H1 (cell line): Measurements from ENCODE around the gene DOCK3.

ENCODE experiments used
- ATF2 ChIP-seq: IDR thresholded peaks from 2 replicates; pipeline ENCODE4 v1.6.1; 2012; ENCODE audit warnings: low read length, inconsistent platforms
- ATF3 ChIP-seq: IDR thresholded peaks from 2 replicates; pipeline ENCODE4 v1.6.1; 2011; ENCODE audit warnings: low read depth, mild to moderate bottlenecking, low read length; ENCODE audit not compliant: insufficient read depth
- EZH2 ChIP-seq: fragments of 200-600 bp; sonication (generic); IDR thresholded peaks from 2 replicates; pipeline ENCODE4 v1.7.1; 2012; ENCODE audit warnings: low read depth, mild to moderate bottlenecking, moderate library complexity, low read length, inconsistent platforms; ENCODE audit not compliant: severe bottlenecking
- NRF1 ChIP-seq: IDR thresholded peaks from 2 replicates; pipeline ENCODE4 v1.6.1; 2011; ENCODE audit warnings: mild to moderate bottlenecking, low read depth, low read length, improper control_type of control experiment
- POLR2A ChIP-seq, 2 experiments: IDR thresholded peaks; 1 replicate in 1 of 2; 2 replicates in 1 of 2; pipeline ENCODE4 v1.6.1; 2011; ENCODE audit warnings: low read depth in 2 of 2, low read length in 2 of 2, mild to moderate bottlenecking in 2 of 2; ENCODE audit errors: control extremely low read depth in 1 of 2
- RXRA ChIP-seq: IDR thresholded peaks from 2 replicates; pipeline ENCODE4 v1.6.1; 2011; ENCODE audit warnings: low read depth, mild to moderate bottlenecking, low read length, moderate library complexity; ENCODE audit not compliant: insufficient read depth
- TAF1 ChIP-seq: IDR thresholded peaks from 2 replicates; pipeline ENCODE4 v1.6.1; 2011; ENCODE audit warnings: mild to moderate bottlenecking, low read depth, low read length
- ZNF274 ChIP-seq: IDR thresholded peaks from 2 replicates; pipeline ENCODE4 v1.7.0; 2012; ENCODE audit warnings: low read length, borderline replicate concordance; ENCODE audit errors: extremely low read depth
- TF ChIP-seq, protein P1 (sequence below), 3 experiments: IDR thresholded peaks; 1 replicate in 2 of 3; 2 replicates in 1 of 3; pipeline versions ENCODE4 v1.5.1 to v1.6.1; 2011; ENCODE audit warnings: low read length in 3 of 3, mild to moderate bottlenecking in 3 of 3, inconsistent platforms in 2 of 3, low read depth in 1 of 3, moderate library complexity in 1 of 3; ENCODE audit not compliant: insufficient read depth in 1 of 3; ENCODE audit errors: control extremely low read depth in 1 of 3

- TF ChIP-seq TAF1 (no peak), ATF3 (no peak), EZH2 (no peak), RXRA (no peak), NRF1 (no peak), ATF2 (no peak), POLR2A (IDR thresholded peaks at IDR 0.05; ENCODE audit: control extremely low read depth in 1 of 2, low read depth in 2 of 2, low read length in 2 of 2) (no peak), ZNF274 (no peak)
- TF ChIP-seq, protein P1, sequence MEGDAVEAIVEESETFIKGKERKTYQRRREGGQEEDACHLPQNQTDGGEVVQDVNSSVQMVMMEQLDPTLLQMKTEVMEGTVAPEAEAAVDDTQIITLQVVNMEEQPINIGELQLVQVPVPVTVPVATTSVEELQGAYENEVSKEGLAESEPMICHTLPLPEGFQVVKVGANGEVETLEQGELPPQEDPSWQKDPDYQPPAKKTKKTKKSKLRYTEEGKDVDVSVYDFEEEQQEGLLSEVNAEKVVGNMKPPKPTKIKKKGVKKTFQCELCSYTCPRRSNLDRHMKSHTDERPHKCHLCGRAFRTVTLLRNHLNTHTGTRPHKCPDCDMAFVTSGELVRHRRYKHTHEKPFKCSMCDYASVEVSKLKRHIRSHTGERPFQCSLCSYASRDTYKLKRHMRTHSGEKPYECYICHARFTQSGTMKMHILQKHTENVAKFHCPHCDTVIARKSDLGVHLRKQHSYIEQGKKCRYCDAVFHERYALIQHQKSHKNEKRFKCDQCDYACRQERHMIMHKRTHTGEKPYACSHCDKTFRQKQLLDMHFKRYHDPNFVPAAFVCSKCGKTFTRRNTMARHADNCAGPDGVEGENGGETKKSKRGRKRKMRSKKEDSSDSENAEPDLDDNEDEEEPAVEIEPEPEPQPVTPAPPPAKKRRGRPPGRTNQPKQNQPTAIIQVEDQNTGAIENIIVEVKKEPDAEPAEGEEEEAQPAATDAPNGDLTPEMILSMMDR (IDR thresholded peaks at IDR 0.05; ENCODE audit: control extremely low read depth in 1 of 3, insufficient read depth in 1 of 3, low read depth in 1 of 3, low read length in 3 of 3): no peak
Measured at GRCh38 chr3:50655009-50655830, 19.5 kb upstream of the DOCK3 start.
